HCT116 (cell line): Measurements from ENCODE around the gene GDAP2. TPM values are rescaled to one million over a fixed set of nuclear protein-coding genes. Genes with fewer than 3 reads are reported as not detected.

Experiments used
- ATAC-seq: fragments of 200-7000 bp; cut with Tn5 transposase; 2 replicates; pipeline ENCODE4 v1.9.1; 2020; ENCODE audit warnings: mild to moderate bottlenecking, moderate library complexity
- BruUV-seq: library from RNA; stranded (reverse); fragments of 400-500 nt; replicated peaks from 2 replicates; lab custom pipeline; 2021; lab: Mats Ljungman, UMichigan
- CTCF ChIA-PET: fragments of 300-600 bp; sonication (Branson Sonifier 250); formaldehyde crosslinking; loops from one replicate; lab custom pipeline; 2021; ENCODE audit warnings: antibody characterized with exemption; lab: Charles Lee
- POLR2A ChIA-PET: fragments of 300-600, 350-600 bp; sonication (Branson Sonifier 250); formaldehyde crosslinking; loops from one replicate; lab custom pipeline; 2021; ENCODE audit warnings: antibody characterized with exemption; lab: Charles Lee
- RAD21 ChIA-PET, 2 experiments: fragments of 300-600 bp; sonication (Branson Sonifier 250); formaldehyde crosslinking; loops; one replicate each; lab custom pipeline; 2023; ENCODE audit warnings: low total read pairs in 2 of 2; ENCODE audit not compliant: uncharacterized antibody in 2 of 2, unreplicated experiment in 2 of 2, low non-redundant PET in 1 of 2; lab: Charles Lee
- DNase-seq: peaks from one replicate; pipeline ENCODE4 v3.0.0-alpha.2; 2010; ENCODE audit warnings: low read depth, low spot score
- H2AFZ ChIP-seq: fragments of 200-600 bp; shearing (Covaris generic), sonication (generic); 2 replicates; pipeline ENCODE4 v1.6.1; 2017; ENCODE audit warnings: low read depth, mixed run types, mixed read lengths, antibody characterized with exemption, low read length; ENCODE audit not compliant: poor library complexity, severe bottlenecking
- H3K27ac ChIP-seq: 2 replicates; pipeline ENCODE4 v1.5.1; 2012; ENCODE audit warnings: low read depth, low read length
- H3K27me3 ChIP-seq: fragments of 200-600 bp; sonication (generic); 2 replicates; pipeline ENCODE4 v1.6.1; 2016; ENCODE audit warnings: mixed run types, low read length, mixed read lengths; ENCODE audit not compliant: insufficient read depth
- H3K36me3 ChIP-seq, 2 experiments: fragments of 200-500 bp in 1 of 2; fragments of 200-600 bp in 1 of 2; sonication (Bioruptor generic) in 1 of 2; sonication (generic) in 1 of 2; 2 replicates each; pipeline versions ENCODE4 v1.5.1 to v1.6.1; 2014 to 2016; ENCODE audit warnings: low read length in 2 of 2, inconsistent platforms in 1 of 2, mixed read lengths in 1 of 2, mixed run types in 1 of 2; ENCODE audit not compliant: insufficient read depth in 2 of 2, control insufficient read depth in 1 of 2
- H3K4me1 ChIP-seq, 2 experiments: fragments of 200-600 bp in 1 of 2; sonication (generic) in 1 of 2; 2 replicates each; pipeline versions ENCODE4 v1.5.1 to v1.6.1; 2012 to 2017; ENCODE audit warnings: low read length in 2 of 2, inconsistent platforms in 1 of 2, mild to moderate bottlenecking in 1 of 2, mixed read lengths in 1 of 2, mixed run types in 1 of 2, moderate library complexity in 1 of 2; ENCODE audit not compliant: insufficient read depth in 2 of 2, control insufficient read depth in 1 of 2
- H3K4me2 ChIP-seq: fragments of 200-600 bp; sonication (generic); 2 replicates; pipeline ENCODE4 v1.6.1; 2017; ENCODE audit warnings: mixed run types, low read length, mixed read lengths
- H3K4me3 ChIP-seq, 2 experiments: fragments of 200-600 bp in 1 of 2; sonication (generic) in 1 of 2; replicated peaks in 1 of 2; 2 replicates each; pipeline ENCODE4 v1.5.1; 2011 to 2016; ENCODE audit warnings: low read length in 2 of 2, control low read depth in 1 of 2, low read depth in 1 of 2, mild to moderate bottlenecking in 1 of 2, mixed read lengths in 1 of 2, mixed run types in 1 of 2
- H3K79me2 ChIP-seq: fragments of 200-600 bp; sonication (generic); 2 replicates; pipeline ENCODE4 v1.6.1; 2017; ENCODE audit warnings: mild to moderate bottlenecking, mixed run types, low read length, moderate library complexity, mixed read lengths; ENCODE audit not compliant: insufficient read depth
- H3K9ac ChIP-seq: fragments of 200-600 bp; sonication (generic); 2 replicates; pipeline ENCODE4 v1.6.1; 2016; ENCODE audit warnings: low read length, mixed read lengths
- H3K9me2 ChIP-seq: fragments of 200-600 bp; sonication (generic), shearing (Covaris generic); 2 replicates; pipeline ENCODE4 v1.6.1; 2017; ENCODE audit warnings: mixed run types, mild to moderate bottlenecking, moderate library complexity; ENCODE audit not compliant: insufficient read depth
- H3K9me3 ChIP-seq, 2 experiments: fragments of 200-500 bp in 1 of 2; fragments of 200-600 bp in 1 of 2; sonication (Bioruptor generic) in 1 of 2; sonication (generic) in 1 of 2; 2 replicates each; pipeline ENCODE4 v1.6.1; 2014 to 2017; ENCODE audit warnings: low read length in 2 of 2, mixed read lengths in 2 of 2, inconsistent platforms in 1 of 2, low read depth in 1 of 2, mild to moderate bottlenecking in 1 of 2, mixed run types in 1 of 2, moderate library complexity in 1 of 2; ENCODE audit not compliant: control insufficient read depth in 1 of 2, insufficient read depth in 1 of 2
- H4K20me1 ChIP-seq: fragments of 200-600 bp; sonication (generic), shearing (Covaris generic); 2 replicates; pipeline ENCODE4 v1.6.1; 2017; ENCODE audit warnings: mixed run types, mild to moderate bottlenecking, moderate library complexity; ENCODE audit not compliant: insufficient read depth
- CBX3 ChIP-seq: IDR thresholded peaks from 2 replicates; pipeline ENCODE4 v1.6.1; 2012; ENCODE audit warnings: low read depth
- CEBPB ChIP-seq: IDR thresholded peaks from 2 replicates; pipeline ENCODE4 v1.6.1; 2012; ENCODE audit warnings: low read depth
- CTCF ChIP-seq, 3 experiments: fragments of 200-600 bp in 1 of 3; sonication (generic) in 1 of 3; IDR thresholded peaks in 2 of 3; conservative IDR thresholded peaks in 1 of 3; 2 replicates each; pipeline ENCODE4 v1.5.1; 2012 to 2017; ENCODE audit warnings: low read depth in 2 of 3, low read length in 2 of 3, antibody characterized with exemption in 1 of 3, borderline replicate concordance in 1 of 3, control low read depth in 1 of 3, mild to moderate bottlenecking in 1 of 3, mixed read lengths in 1 of 3, mixed run types in 1 of 3, moderate library complexity in 1 of 3; ENCODE audit not compliant: insufficient read depth in 1 of 3
- EGR1 ChIP-seq: IDR thresholded peaks from 2 replicates; pipeline ENCODE4 v1.6.1; 2012; ENCODE audit warnings: low read depth
- EZH2 ChIP-seq: fragments of 200-600 bp; sonication (generic); IDR thresholded peaks from 2 replicates; pipeline ENCODE4 v1.6.1; 2017; ENCODE audit warnings: antibody characterized with exemption, mixed run types
- FOSL1 ChIP-seq: IDR thresholded peaks from 2 replicates; pipeline ENCODE4 v1.6.1; 2012; ENCODE audit warnings: low read depth
- POLR2A ChIP-seq: IDR thresholded peaks from 2 replicates; pipeline ENCODE4 v1.7.0; 2011; ENCODE audit warnings: borderline replicate concordance; ENCODE audit not compliant: insufficient read depth, insufficient read length; ENCODE audit errors: extremely low read depth
- POLR2AphosphoS5 ChIP-seq: IDR thresholded peaks from 2 replicates; pipeline ENCODE4 v1.6.1; 2011; ENCODE audit warnings: mild to moderate bottlenecking, low read depth, low read length, moderate library complexity
- RAD21 ChIP-seq: IDR thresholded peaks from 2 replicates; pipeline ENCODE4 v1.6.1; 2012; ENCODE audit warnings: low read depth, mild to moderate bottlenecking
- SIN3A ChIP-seq: IDR thresholded peaks from 2 replicates; pipeline ENCODE4 v1.6.1; 2012; ENCODE audit warnings: low read depth
- SP1 ChIP-seq: IDR thresholded peaks from 2 replicates; pipeline ENCODE4 v1.6.1; 2012; ENCODE audit warnings: low read depth
- SRF ChIP-seq: IDR thresholded peaks from 2 replicates; pipeline ENCODE4 v1.6.1; 2012; ENCODE audit warnings: low read depth
- YY1 ChIP-seq: IDR thresholded peaks from 2 replicates; pipeline ENCODE4 v1.6.1; 2011; ENCODE audit warnings: low read length, low read depth, moderate library complexity, mild to moderate bottlenecking; ENCODE audit not compliant: insufficient replicate concordance; ENCODE audit errors: extremely low read depth
- ZBTB33 ChIP-seq: IDR thresholded peaks from 2 replicates; pipeline ENCODE4 v1.6.1; 2011; ENCODE audit warnings: mild to moderate bottlenecking, low read length, moderate library complexity; ENCODE audit not compliant: insufficient replicate concordance; ENCODE audit errors: extremely low read depth
- ZFX ChIP-seq: fragments of 450-650 bp; IDR thresholded peaks from 2 replicates; pipeline ENCODE4 v1.6.1; 2017
- ZNF274 ChIP-seq: fragments of 200-500 bp; sonication (Bioruptor generic); IDR thresholded peaks from 2 replicates; pipeline ENCODE4 v1.6.1; 2014; ENCODE audit warnings: mild to moderate bottlenecking, low read depth, low read length, inconsistent platforms
- intact Hi-C: fragments of 100-400 bp; cut with micrococcal nuclease; formaldehyde crosslinking; loops from 2 replicates; pipeline ENCODE4 v1.10.0; 2022
- total RNA-seq: library from RNA; stranded (reverse); gene quantifications from one replicate; pipeline ENCODE4 v1.2.1, GENCODE V29; 2021; ENCODE audit not compliant: unreplicated experiment
- TF ChIP-seq, protein P1 (sequence below): IDR thresholded peaks from 2 replicates; pipeline ENCODE4 v1.6.1; 2012
- TF ChIP-seq, protein P2 (sequence below): IDR thresholded peaks from 2 replicates; pipeline ENCODE4 v1.6.1; 2012

GDAP2 gene
- total RNA-seq, 1 experiment from 2014 or later = 21.4 TPM

DNA sequence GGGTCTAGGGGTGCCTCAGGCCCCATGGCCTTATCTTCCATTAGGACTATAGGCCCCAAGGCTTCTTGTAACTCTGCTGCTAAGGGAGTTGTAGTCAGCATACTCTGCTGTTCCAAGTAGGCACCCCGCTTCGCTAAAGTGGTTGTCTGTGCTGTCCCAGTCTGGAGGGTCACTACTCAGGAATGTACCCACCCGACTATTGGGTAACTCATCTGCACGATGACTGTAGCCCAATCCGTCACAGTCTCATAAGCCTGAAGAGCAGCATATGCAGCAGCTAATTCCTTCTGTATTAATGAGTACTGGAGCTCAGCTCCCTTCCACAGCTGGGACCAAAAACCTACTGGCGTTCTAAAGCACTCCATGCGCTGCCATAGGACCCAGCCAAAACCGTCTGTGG, 111.0 kb downstream of the GDAP2 start:
- intact Hi-C loops = no loop called here
- RAD21 ChIA-PET = interaction anchor here in 1 of 2 experiments (0.6 kb wide), 1 partner anchor 135 kb away, joined by 3 read pairs; no protein-coding TSS in a partner anchor
- no peak for ATAC-seq
- no TSS peak for BruUV-seq
- Histone ChIP-seq H3K4me3 (no peak overlapping the region), H3K27me3 (no peaks in the 10 kb centered on the region), H3K9me3 (no peaks in the 10 kb centered on the region), H3K9me2 (no peaks in the 10 kb centered on the region), H3K9ac (no peak overlapping the region), H3K79me2 (no peaks in the 10 kb centered on the region), H3K4me2 (no peak overlapping the region), H3K4me1 (peaks cover 0 to 10% of the 10 kb centered on the region in 2 experiments; a peak in 2 of 4 replicates), H3K36me3 (no peaks in the 10 kb centered on the region), H4K20me1 (no peaks in the 10 kb centered on the region), H3K27ac (no peak overlapping the region), H2AFZ (no peak overlapping the region)
- TF ChIP-seq POLR2A (no peak), CBX3 (no peak), ZNF274 (no peak), ZFX (no peak), SRF (no peak), EZH2 (no peak), ZBTB33 (no peak), RAD21 (no peak), SIN3A (no peak), EGR1 (no peak), SP1 (no peak), POLR2AphosphoS5 (no peak), CEBPB (no peak), CTCF (IDR thresholded peaks at IDR 0.05 in 2 of 3, conservative IDR thresholded peaks at IDR 0.05 in 1 of 3; ENCODE audit: borderline replicate concordance in 1 of 3, insufficient read depth in 1 of 3, low read depth in 2 of 3, low read length in 2 of 3) (no peak), YY1 (no peak), FOSL1 (no peak)
- TF ChIP-seq, protein P1, sequence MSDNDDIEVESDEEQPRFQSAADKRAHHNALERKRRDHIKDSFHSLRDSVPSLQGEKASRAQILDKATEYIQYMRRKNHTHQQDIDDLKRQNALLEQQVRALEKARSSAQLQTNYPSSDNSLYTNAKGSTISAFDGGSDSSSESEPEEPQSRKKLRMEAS = no peak
- TF ChIP-seq, protein P2, sequence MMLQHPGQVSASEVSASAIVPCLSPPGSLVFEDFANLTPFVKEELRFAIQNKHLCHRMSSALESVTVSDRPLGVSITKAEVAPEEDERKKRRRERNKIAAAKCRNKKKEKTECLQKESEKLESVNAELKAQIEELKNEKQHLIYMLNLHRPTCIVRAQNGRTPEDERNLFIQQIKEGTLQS = no peak
- CTCF ChIA-PET = no interaction called here
- no peak for DNase-seq
- POLR2A ChIA-PET = no interaction called here
